ENCODE data around the gene CLCNKB.
"Not testable (repeated sequence)": the region's sequence is repeated elsewhere in the genome, so short reads cannot be mapped to it uniquely, and the experiment has no call there.

Gene CLCNKB

GRCh38 chr1:16046842-16047241 lies 3.3 kb downstream of the CLCNKB start:
- FAIRE-seq (no peak), DNase-seq (ENCODE audit: insufficient read length, low spot score) (no peak)
- TF ChIP-seq PAX5 (IDR thresholded peaks at IDR 0.05; ENCODE audit: insufficient read depth, low read length, severe bottlenecking) (no peak), SPI1 (IDR thresholded peaks at IDR 0.05; ENCODE audit: low read depth, low read length) (no peak), TAF1 (IDR thresholded peaks at IDR 0.05; ENCODE audit: low read depth, low read length) (no peak), POLR2A (IDR thresholded peaks at IDR 0.05; ENCODE audit: low read depth, low read length) (no peak), POU2F2 (IDR thresholded peaks at IDR 0.05; ENCODE audit: low read depth, low read length) (no peak), POLR2AphosphoS5 (IDR thresholded peaks at IDR 0.05; ENCODE audit: low read depth, low read length) (no peak)

- TF ChIP-seq PAX5 (IDR thresholded peaks at IDR 0.05; ENCODE audit: insufficient read depth, low read length, severe bottlenecking) (no peak), SPI1 (IDR thresholded peaks at IDR 0.05; ENCODE audit: low read depth, low read length) (no peak), POLR2A (IDR thresholded peaks at IDR 0.05; ENCODE audit: low read depth, low read length) (no peak), TAF1 (IDR thresholded peaks at IDR 0.05; ENCODE audit: low read depth, low read length) (no peak), POLR2AphosphoS5 (IDR thresholded peaks at IDR 0.05; ENCODE audit: low read depth, low read length) (no peak), POU2F2 (IDR thresholded peaks at IDR 0.05; ENCODE audit: low read depth, low read length) (no peak)
- no peak for FAIRE-seq
- DNase-seq (ENCODE audit: insufficient read length, low spot score): no peak
Measured at GRCh38 chr1:16047791-16048475, 4.4 kb downstream of the CLCNKB start.

GRCh38 chr1:16048573-16049189 lies 5.1 kb downstream of the CLCNKB start:
- DNase-seq (ENCODE audit: insufficient read length, low spot score) (no peak), FAIRE-seq (no peak)
- TF ChIP-seq SPI1 (IDR thresholded peaks at IDR 0.05; ENCODE audit: low read depth, low read length) (no peak), PAX5 (IDR thresholded peaks at IDR 0.05; ENCODE audit: insufficient read depth, low read length, severe bottlenecking) (no peak), POLR2A (IDR thresholded peaks at IDR 0.05; ENCODE audit: low read depth, low read length) (no peak), TAF1 (IDR thresholded peaks at IDR 0.05; ENCODE audit: low read depth, low read length) (no peak), POLR2AphosphoS5 (IDR thresholded peaks at IDR 0.05; ENCODE audit: low read depth, low read length) (no peak), POU2F2 (IDR thresholded peaks at IDR 0.05; ENCODE audit: low read depth, low read length) (no peak)

- TF ChIP-seq TAF1 (IDR thresholded peaks at IDR 0.05; ENCODE audit: low read depth, low read length) (no peak), POU2F2 (IDR thresholded peaks at IDR 0.05; ENCODE audit: low read depth, low read length) (no peak), PAX5 (IDR thresholded peaks at IDR 0.05; ENCODE audit: insufficient read depth, low read length, severe bottlenecking) (no peak), SPI1 (IDR thresholded peaks at IDR 0.05; ENCODE audit: low read depth, low read length) (no peak), POLR2A (IDR thresholded peaks at IDR 0.05; ENCODE audit: low read depth, low read length) (no peak), POLR2AphosphoS5 (IDR thresholded peaks at IDR 0.05; ENCODE audit: low read depth, low read length) (no peak)
- no peak for FAIRE-seq
- no peak for DNase-seq (ENCODE audit: insufficient read length, low spot score)
Measured at GRCh38 chr1:16050328-16050727, 6.7 kb downstream of the CLCNKB start.

GRCh38 chr1:16051039-16051438 lies 7.5 kb downstream of the CLCNKB start:
- FAIRE-seq (no peak), DNase-seq (ENCODE audit: insufficient read length, low spot score) (no peak)
- TF ChIP-seq POU2F2 (IDR thresholded peaks at IDR 0.05; ENCODE audit: low read depth, low read length) (no peak), POLR2AphosphoS5 (IDR thresholded peaks at IDR 0.05; ENCODE audit: low read depth, low read length) (no peak), TAF1 (IDR thresholded peaks at IDR 0.05; ENCODE audit: low read depth, low read length) (no peak), SPI1 (IDR thresholded peaks at IDR 0.05; ENCODE audit: low read depth, low read length) (no peak), PAX5 (IDR thresholded peaks at IDR 0.05; ENCODE audit: insufficient read depth, low read length, severe bottlenecking) (no peak), POLR2A (IDR thresholded peaks at IDR 0.05; ENCODE audit: low read depth, low read length) (no peak)

DNA sequence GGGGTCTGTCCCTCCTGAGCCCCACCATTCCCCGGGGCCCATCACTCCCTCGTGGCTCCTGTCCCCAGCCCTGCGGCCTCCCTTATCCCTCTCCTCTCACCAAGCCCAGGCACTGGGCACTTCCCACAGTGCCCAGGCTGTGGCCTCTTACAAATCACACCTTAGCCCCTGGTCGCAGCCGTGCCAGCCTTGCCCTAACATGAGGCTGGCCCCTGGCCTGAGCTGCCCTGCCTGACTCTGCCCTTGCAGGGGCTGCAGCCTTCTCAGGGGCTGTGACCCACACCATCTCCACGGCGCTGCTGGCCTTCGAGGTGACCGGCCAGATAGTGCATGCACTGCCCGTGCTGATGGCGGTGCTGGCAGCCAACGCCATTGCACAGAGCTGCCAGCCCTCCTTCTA lies 8.4 kb downstream of the CLCNKB start:
- DNase-seq (ENCODE audit: insufficient read length, low spot score); FAIRE-seq: not testable (repeated sequence)

GRCh38 chr1:16053781-16054502 lies 10.4 kb downstream of the CLCNKB start:
- DNase-seq (ENCODE audit: insufficient read length, low spot score) (no peak), FAIRE-seq (no peak)
- TF ChIP-seq POU2F2 (IDR thresholded peaks at IDR 0.05; ENCODE audit: low read depth, low read length): no peak
- TF ChIP-seq POLR2AphosphoS5 (IDR thresholded peaks at IDR 0.05; ENCODE audit: low read depth, low read length): no peak
- no peak for TF ChIP-seq SPI1 (IDR thresholded peaks at IDR 0.05; ENCODE audit: low read depth, low read length)
- TF ChIP-seq POLR2A (IDR thresholded peaks at IDR 0.05; ENCODE audit: low read depth, low read length): no peak
- no peak for TF ChIP-seq PAX5 (IDR thresholded peaks at IDR 0.05; ENCODE audit: insufficient read depth, low read length, severe bottlenecking)
- no peak for TF ChIP-seq TAF1 (IDR thresholded peaks at IDR 0.05; ENCODE audit: low read depth, low read length)

- DNase-seq (ENCODE audit: insufficient read length, low spot score) (no peak), FAIRE-seq (no peak)
- TF ChIP-seq POLR2AphosphoS5 (IDR thresholded peaks at IDR 0.05; ENCODE audit: low read depth, low read length) (no peak), PAX5 (IDR thresholded peaks at IDR 0.05; ENCODE audit: insufficient read depth, low read length, severe bottlenecking) (no peak), SPI1 (IDR thresholded peaks at IDR 0.05; ENCODE audit: low read depth, low read length) (no peak), POU2F2 (IDR thresholded peaks at IDR 0.05; ENCODE audit: low read depth, low read length) (no peak), POLR2A (IDR thresholded peaks at IDR 0.05; ENCODE audit: low read depth, low read length) (no peak), TAF1 (IDR thresholded peaks at IDR 0.05; ENCODE audit: low read depth, low read length) (no peak)
Measured at GRCh38 chr1:16054598-16055540, 11.3 kb downstream of the CLCNKB start.

Measured in GM12891 (cell line).